ENCODE data around the gene SETBP1.

The SETBP1 gene

GRCh38 chr18:44849361-44849760 is 168.7 kb downstream of the SETBP1 start:
- DNase-seq: no peak

- DNase-seq: no peak
These were observed 169.3 kb downstream of the SETBP1 start for GRCh38 chr18:44850001-44850400.

GRCh38 chr18:44851856-44852621 is 171.4 kb downstream of the SETBP1 start:
- DNase-seq: no peak

GRCh38 chr18:44852818-44853217 is 172.1 kb downstream of the SETBP1 start:
- no peak for DNase-seq

- no peak for DNase-seq
These were observed 172.7 kb downstream of the SETBP1 start for GRCh38 chr18:44853430-44853829.

- DNase-seq: no peak
These were observed 175.0 kb downstream of the SETBP1 start for GRCh38 chr18:44855681-44856080.

- DNase-seq: no peak
These were observed 175.5 kb downstream of the SETBP1 start for GRCh38 chr18:44856157-44856556.

GRCh38 chr18:44857081-44857480 is 176.4 kb downstream of the SETBP1 start:
- no peak for DNase-seq

- DNase-seq: no peak
These were observed 177.2 kb downstream of the SETBP1 start for GRCh38 chr18:44857744-44858491.

GRCh38 chr18:44859263-44859662 is 178.6 kb downstream of the SETBP1 start:
- no peak for DNase-seq

- DNase-seq: no peak
These were observed 179.2 kb downstream of the SETBP1 start for GRCh38 chr18:44859751-44860439.

- DNase-seq: no peak
These were observed 181.4 kb downstream of the SETBP1 start for GRCh38 chr18:44862112-44862511.

- DNase-seq: no peak
These were observed 185.4 kb downstream of the SETBP1 start for GRCh38 chr18:44866103-44866502.

- no peak for DNase-seq
These were observed 188.8 kb downstream of the SETBP1 start for GRCh38 chr18:44869533-44869932.

- no peak for DNase-seq
These were observed 190.2 kb downstream of the SETBP1 start for GRCh38 chr18:44870631-44871502.

- DNase-seq: no peak
These were observed 191.1 kb downstream of the SETBP1 start for GRCh38 chr18:44871771-44872170.

GRCh38 chr18:44876024-44876423 is 195.3 kb downstream of the SETBP1 start:
- DNase-seq: no peak

GRCh38 chr18:44876755-44877154 is 196.1 kb downstream of the SETBP1 start:
- no peak for DNase-seq

- no peak for DNase-seq
These were observed 197.6 kb downstream of the SETBP1 start for GRCh38 chr18:44878335-44878734.

- DNase-seq: no peak
These were observed 199.5 kb downstream of the SETBP1 start for GRCh38 chr18:44880170-44880569.

- no peak for DNase-seq
These were observed 200.9 kb downstream of the SETBP1 start for GRCh38 chr18:44881461-44882162.

All from MV-4-11 (cell line).